Activated naive CD4-positive, alpha-beta T cell treated with anti-CD3 and anti-CD28 coated beads, Interleukin-2, amount 10 ng/mL, durations not matched to agents 7 days and 5 days (primary cell): ENCODE results near the gene UGT1A3.

Source experiments
- CTCF ChIA-PET: fragments of 350-600 bp; sonication (Branson Sonifier 250); formaldehyde crosslinking; loops from one replicate; lab custom pipeline; 2021; ENCODE audit warnings: antibody characterized with exemption; lab: Charles Lee
- DNase-seq: peaks from one replicate; pipeline ENCODE4 v3.0.0-alpha.2; 2020
- H3K27ac Mint-ChIP-seq: one replicate; pipeline ENCODE4 v1.8.0; 2021; ENCODE audit warnings: mild to moderate bottlenecking, moderate library complexity, mixed read lengths
- H3K27me3 Mint-ChIP-seq: one replicate; pipeline ENCODE4 v1.8.0; 2021; ENCODE audit warnings: mild to moderate bottlenecking, mixed read lengths
- H3K36me3 Mint-ChIP-seq: one replicate; pipeline ENCODE4 v1.8.0; 2021; ENCODE audit warnings: mixed read lengths
- H3K4me1 Mint-ChIP-seq: one replicate; pipeline ENCODE4 v1.8.0; 2021; ENCODE audit warnings: mixed read lengths
- H3K4me3 Mint-ChIP-seq: one replicate; pipeline ENCODE4 v1.8.0; 2021; ENCODE audit warnings: mild to moderate bottlenecking, moderate library complexity, mixed read lengths
- H3K9me3 Mint-ChIP-seq: one replicate; pipeline ENCODE4 v1.8.0; 2021; ENCODE audit warnings: mixed read lengths

The UGT1A3 gene

GRCh38 chr2:233728723-233729301 lies at the start of gene UGT1A3:
TSS of gene UGT1A3 (plus strand) at chr2:233729042. CDS start at chr2:233729127, 85 bp downstream.
- DNase-seq, result no peak
- no peaks in the 10 kb centered on the region for H3K9me3 Mint-ChIP-seq
- CTCF ChIA-PET, result no interaction called here
- H3K27me3 Mint-ChIP-seq, result peaks cover 13% of the 10 kb centered on the region
- no peaks in the 10 kb centered on the region for H3K36me3 Mint-ChIP-seq
- no peak within 1 kb of the TSS for H3K27ac Mint-ChIP-seq
- no peak within 1 kb of the TSS for H3K4me3 Mint-ChIP-seq
- H3K4me1 Mint-ChIP-seq, result no peaks in the 10 kb centered on the region

- no peak overlapping the region for H3K4me3 Mint-ChIP-seq
- no peak for DNase-seq
Observed at GRCh38 chr2:233679196-233679595, 49.6 kb upstream of the UGT1A3 start.

GRCh38 chr2:233680361-233681045 lies 48.3 kb upstream of the UGT1A3 start:
- Mint-ChIP-seq H3K4me3 (no peak overlapping the region), H3K27ac (no peak overlapping the region), H3K9me3 (no peaks in the 10 kb centered on the region), H3K27me3 (peaks cover 3% of the 10 kb centered on the region), H3K4me1 (no peaks in the 10 kb centered on the region), H3K36me3 (no peaks in the 10 kb centered on the region)
- CTCF ChIA-PET, result no interaction called here
- no peak for DNase-seq

More at GRCh38 chr2:233679196-233679595, 49.6 kb upstream of the UGT1A3 start:
- H3K4me1 Mint-ChIP-seq, result no peaks in the 10 kb centered on the region
- peaks cover 3% of the 10 kb centered on the region for H3K27me3 Mint-ChIP-seq
- CTCF ChIA-PET, result no interaction called here
- no peak overlapping the region for H3K27ac Mint-ChIP-seq
- H3K9me3 Mint-ChIP-seq, result no peaks in the 10 kb centered on the region
- H3K36me3 Mint-ChIP-seq, result no peaks in the 10 kb centered on the region

GRCh38 chr2:233681521-233682099 lies 47.2 kb upstream of the UGT1A3 start, which contains the start of gene UGT1A7:
TSS of gene UGT1A7 (plus strand) at chr2:233681901. CDS start at chr2:233681938, 37 bp downstream.
- Mint-ChIP-seq H3K27me3 (peaks cover 5% of the 10 kb centered on the region), H3K9me3 (no peaks in the 10 kb centered on the region), H3K4me3 (no peak within 1 kb of the TSS), H3K4me1 (no peaks in the 10 kb centered on the region), H3K36me3 (no peaks in the 10 kb centered on the region), H3K27ac (no peak within 1 kb of the TSS)
- CTCF ChIA-PET, result interaction anchor here (0.6 kb wide), 1 partner anchor 28 kb away, joined by 3 read pairs; no protein-coding TSS in a partner anchor
- DNase-seq, result no peak

GRCh38 chr2:233684640-233685039 lies 44.2 kb upstream of the UGT1A3 start:
- Mint-ChIP-seq H3K4me3 (no peak overlapping the region), H3K27me3 (peaks cover 13% of the 10 kb centered on the region), H3K27ac (no peak overlapping the region), H3K4me1 (no peaks in the 10 kb centered on the region), H3K36me3 (no peaks in the 10 kb centered on the region), H3K9me3 (no peaks in the 10 kb centered on the region)
- CTCF ChIA-PET, result no interaction called here
- DNase-seq, result no peak

- no peak for DNase-seq
- Mint-ChIP-seq H3K27me3 (peaks cover 24% of the 10 kb centered on the region), H3K36me3 (no peaks in the 10 kb centered on the region), H3K27ac (no peak overlapping the region), H3K4me1 (no peaks in the 10 kb centered on the region), H3K9me3 (no peaks in the 10 kb centered on the region), H3K4me3 (no peak overlapping the region)
- CTCF ChIA-PET, result no interaction called here
Observed at GRCh38 chr2:233686928-233687327, 41.9 kb upstream of the UGT1A3 start.

GRCh38 chr2:233688341-233688740 lies 40.5 kb upstream of the UGT1A3 start:
- no peaks in the 10 kb centered on the region for H3K4me1 Mint-ChIP-seq
- no peak overlapping the region for H3K27ac Mint-ChIP-seq
- no peaks in the 10 kb centered on the region for H3K36me3 Mint-ChIP-seq
- H3K27me3 Mint-ChIP-seq, result peaks cover 24% of the 10 kb centered on the region
- CTCF ChIA-PET, result no interaction called here
- no peaks in the 10 kb centered on the region for H3K9me3 Mint-ChIP-seq
- H3K4me3 Mint-ChIP-seq, result no peak overlapping the region
- DNase-seq, result no peak

GRCh38 chr2:233689031-233689430 lies 39.8 kb upstream of the UGT1A3 start:
- Mint-ChIP-seq H3K36me3 (no peaks in the 10 kb centered on the region), H3K27me3 (peaks cover 28% of the 10 kb centered on the region), H3K4me1 (no peaks in the 10 kb centered on the region), H3K9me3 (no peaks in the 10 kb centered on the region), H3K4me3 (no peak overlapping the region), H3K27ac (no peak overlapping the region)
- CTCF ChIA-PET, result no interaction called here
- DNase-seq, result no peak

- no peaks in the 10 kb centered on the region for H3K4me1 Mint-ChIP-seq
- no peak for DNase-seq
- H3K36me3 Mint-ChIP-seq, result no peaks in the 10 kb centered on the region
- H3K27ac Mint-ChIP-seq, result no peak overlapping the region
- no peak overlapping the region for H3K4me3 Mint-ChIP-seq
- CTCF ChIA-PET, result no interaction called here
- no peaks in the 10 kb centered on the region for H3K9me3 Mint-ChIP-seq
- H3K27me3 Mint-ChIP-seq, result peaks cover 28% of the 10 kb centered on the region
Observed at GRCh38 chr2:233689501-233689900, 39.3 kb upstream of the UGT1A3 start.

GRCh38 chr2:233690444-233690843 lies 38.4 kb upstream of the UGT1A3 start:
- no peaks in the 10 kb centered on the region for H3K4me1 Mint-ChIP-seq
- no peak overlapping the region for H3K27ac Mint-ChIP-seq
- CTCF ChIA-PET, result interaction anchor here (0.9 kb wide), 1 partner anchor 22 kb away, joined by 3 read pairs; no protein-coding TSS in a partner anchor
- H3K4me3 Mint-ChIP-seq, result no peak overlapping the region
- H3K36me3 Mint-ChIP-seq, result no peaks in the 10 kb centered on the region
- no peaks in the 10 kb centered on the region for H3K9me3 Mint-ChIP-seq
- no peak for DNase-seq
- peaks cover 28% of the 10 kb centered on the region for H3K27me3 Mint-ChIP-seq

GRCh38 chr2:233691443-233692433 lies 37.1 kb upstream of the UGT1A3 start:
- Mint-ChIP-seq H3K36me3 (no peaks in the 10 kb centered on the region), H3K4me3 (no peak overlapping the region), H3K27ac (no peak overlapping the region), H3K4me1 (no peaks in the 10 kb centered on the region), H3K27me3 (peaks cover 27% of the 10 kb centered on the region), H3K9me3 (no peaks in the 10 kb centered on the region)
- CTCF ChIA-PET, result interaction anchor here (0.9 kb wide), 1 partner anchor 21 kb away, joined by 3 read pairs; no protein-coding TSS in a partner anchor
- DNase-seq, result no peak

- Mint-ChIP-seq H3K27me3 (peaks cover 29% of the 10 kb centered on the region), H3K27ac (no peak within 1 kb of the TSS), H3K36me3 (no peaks in the 10 kb centered on the region), H3K4me1 (no peaks in the 10 kb centered on the region), H3K9me3 (no peaks in the 10 kb centered on the region), H3K4me3 (no peak within 1 kb of the TSS)
- CTCF ChIA-PET, result no interaction called here
- DNase-seq, result no peak
Observed at GRCh38 chr2:233692648-233693047, 36.2 kb upstream of the UGT1A3 start, which contains the start of gene UGT1A6. TSS of gene UGT1A6 (plus strand) at chr2:233692890. CDS start at chr2:233693005, 115 bp downstream.

- H3K36me3 Mint-ChIP-seq, result no peaks in the 10 kb centered on the region
- peaks cover 29% of the 10 kb centered on the region for H3K27me3 Mint-ChIP-seq
- CTCF ChIA-PET, result no interaction called here
- no peak overlapping the region for H3K27ac Mint-ChIP-seq
- H3K4me1 Mint-ChIP-seq, result no peaks in the 10 kb centered on the region
- H3K4me3 Mint-ChIP-seq, result no peak overlapping the region
- no peak for DNase-seq
- H3K9me3 Mint-ChIP-seq, result no peaks in the 10 kb centered on the region
Observed at GRCh38 chr2:233693963-233694362, 34.9 kb upstream of the UGT1A3 start.

- CTCF ChIA-PET, result no interaction called here
- no peak for DNase-seq
Observed at GRCh38 chr2:233698740-233699139, 30.1 kb upstream of the UGT1A3 start.

More at GRCh38 chr2:233698740-233699139, 30.1 kb upstream of the UGT1A3 start:
- H3K4me1 Mint-ChIP-seq, result no peaks in the 10 kb centered on the region
- no peaks in the 10 kb centered on the region for H3K36me3 Mint-ChIP-seq
- no peak overlapping the region for H3K27ac Mint-ChIP-seq
- H3K9me3 Mint-ChIP-seq, result no peaks in the 10 kb centered on the region
- H3K4me3 Mint-ChIP-seq, result no peak overlapping the region
- H3K27me3 Mint-ChIP-seq, result peaks cover 13% of the 10 kb centered on the region
